Hepatocyte (in vitro differentiated cells): ENCODE measurements around the gene TMPRSS15. TPM values are rescaled to one million over a fixed set of nuclear protein-coding genes. Genes with fewer than 3 reads are reported as not detected.
A peak's percentile ranks its signal among the peaks of the same experiment; 100 is the strongest.

Experiments used
- DNase-seq: peaks from one replicate; pipeline ENCODE4 v3.0.0-alpha.2; 2016; ENCODE audit warnings: low spot score
- H2AFZ ChIP-seq: fragments of 200-600 bp; sonication (generic); 2 replicates; pipeline ENCODE4 v1.6.0; 2016; ENCODE audit warnings: antibody characterized with exemption, mild to moderate bottlenecking
- H3K27ac ChIP-seq: fragments of 200-600 bp; sonication (generic); 2 replicates; pipeline ENCODE4 v1.5.1; 2016; ENCODE audit warnings: mild to moderate bottlenecking
- H3K27me3 ChIP-seq: fragments of 200-600 bp; sonication (generic); 2 replicates; pipeline ENCODE4 v1.6.1; 2016
- H3K36me3 ChIP-seq: fragments of 200-600 bp; sonication (generic); replicated peaks from 2 replicates; pipeline ENCODE4 v1.5.1; 2016; ENCODE audit warnings: low read depth; ENCODE audit not compliant: insufficient read depth
- H3K4me1 ChIP-seq: fragments of 200-600 bp; sonication (generic); 2 replicates; pipeline ENCODE4 v1.5.1; 2016; ENCODE audit warnings: mild to moderate bottlenecking, moderate library complexity; ENCODE audit not compliant: insufficient read depth
- H3K4me2 ChIP-seq: fragments of 200-600 bp; sonication (generic); 2 replicates; pipeline ENCODE4 v1.6.0; 2016
- H3K4me3 ChIP-seq: fragments of 200-600 bp; sonication (generic); 2 replicates; pipeline ENCODE4 v1.5.1; 2016; ENCODE audit warnings: mild to moderate bottlenecking
- H3K79me2 ChIP-seq: fragments of 200-600 bp; sonication (generic); 2 replicates; pipeline ENCODE4 v1.6.0; 2017; ENCODE audit warnings: mild to moderate bottlenecking
- H3K9me2 ChIP-seq: fragments of 200-600 bp; sonication (generic); replicated peaks from 2 replicates; pipeline ENCODE4 v1.6.0; 2017; ENCODE audit warnings: mild to moderate bottlenecking; ENCODE audit not compliant: insufficient read depth
- H3K9me3 ChIP-seq: fragments of 200-600 bp; sonication (generic); 2 replicates; pipeline ENCODE4 v1.5.1; 2016; ENCODE audit warnings: low read depth, mild to moderate bottlenecking
- H4K20me1 ChIP-seq: fragments of 200-600 bp; sonication (generic); 2 replicates; pipeline ENCODE4 v1.6.0; 2016; ENCODE audit warnings: mild to moderate bottlenecking; ENCODE audit not compliant: insufficient read depth, poor library complexity, severe bottlenecking
- EZH2 ChIP-seq: fragments of 200-600 bp; sonication (generic); IDR thresholded peaks from 2 replicates; pipeline ENCODE4 v1.6.1; 2016; ENCODE audit warnings: antibody characterized with exemption, mild to moderate bottlenecking, borderline replicate concordance
- EZH2phosphoT487 ChIP-seq: fragments of 200-600 bp; sonication (generic); IDR thresholded peaks from one replicate; pipeline ENCODE4 v1.6.1; 2018; ENCODE audit warnings: antibody characterized with exemption, mild to moderate bottlenecking, low read depth, moderate library complexity; ENCODE audit not compliant: unreplicated experiment, severe bottlenecking
- WGBS: methylation state at CpG from one replicate; pipeline ENCODE4 v1.1.6; 2016; ENCODE audit warnings: low lambda C conversion rate; ENCODE audit errors: missing lambda C conversion rate; 5-methylcytosine and 5-hydroxymethylcytosine counted together
- polyA plus RNA-seq: library from polyadenylated mRNA; unstranded; fragments of >200 nt; fragmentation: Nextera tagmentation; extraction: Ambion mirVana; gene quantifications from 2 replicates; pipeline ENCODE4 v1.2.1, GENCODE V29; 2016
- total RNA-seq: library from RNA; depleted of rRNA; stranded (reverse); fragments of >200 nt; gene quantifications from 2 replicates; pipeline ENCODE4 v1.2.3, GENCODE V29; 2014
- TF ChIP-seq, protein P1 (sequence below): fragments of 200-600 bp; sonication (generic); IDR thresholded peaks from 2 replicates; pipeline ENCODE4 v1.5.1; 2016; ENCODE audit warnings: antibody characterized with exemption, mild to moderate bottlenecking; ENCODE audit not compliant: poor library complexity

Gene TMPRSS15
- total and polyA plus RNA-seq, 2 experiments from 2014 or later = 0.07 TPM; not detected in 1

DNA sequence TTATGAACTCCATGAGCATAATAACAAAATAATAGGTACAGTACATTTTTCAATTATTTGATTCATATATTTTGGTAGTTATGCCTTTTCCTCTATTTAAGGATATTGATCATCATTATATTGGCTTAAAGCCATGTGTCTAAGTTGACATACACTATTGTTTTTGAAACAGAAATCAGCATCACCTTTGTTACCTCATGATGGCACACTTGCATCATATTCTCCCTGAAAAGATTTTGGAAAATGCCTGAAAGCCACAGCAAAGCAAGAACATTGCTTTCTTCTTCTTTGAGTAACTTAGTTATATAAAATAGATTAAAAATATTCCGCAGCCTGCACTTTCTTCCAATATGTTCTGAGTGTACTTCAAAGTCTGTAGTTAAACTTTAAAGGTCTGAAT, 33.3 kb downstream of the TMPRSS15 start:
- TF ChIP-seq EZH2 = no peak
- TF ChIP-seq EZH2phosphoT487 = no peak
- TF ChIP-seq, protein P1, sequence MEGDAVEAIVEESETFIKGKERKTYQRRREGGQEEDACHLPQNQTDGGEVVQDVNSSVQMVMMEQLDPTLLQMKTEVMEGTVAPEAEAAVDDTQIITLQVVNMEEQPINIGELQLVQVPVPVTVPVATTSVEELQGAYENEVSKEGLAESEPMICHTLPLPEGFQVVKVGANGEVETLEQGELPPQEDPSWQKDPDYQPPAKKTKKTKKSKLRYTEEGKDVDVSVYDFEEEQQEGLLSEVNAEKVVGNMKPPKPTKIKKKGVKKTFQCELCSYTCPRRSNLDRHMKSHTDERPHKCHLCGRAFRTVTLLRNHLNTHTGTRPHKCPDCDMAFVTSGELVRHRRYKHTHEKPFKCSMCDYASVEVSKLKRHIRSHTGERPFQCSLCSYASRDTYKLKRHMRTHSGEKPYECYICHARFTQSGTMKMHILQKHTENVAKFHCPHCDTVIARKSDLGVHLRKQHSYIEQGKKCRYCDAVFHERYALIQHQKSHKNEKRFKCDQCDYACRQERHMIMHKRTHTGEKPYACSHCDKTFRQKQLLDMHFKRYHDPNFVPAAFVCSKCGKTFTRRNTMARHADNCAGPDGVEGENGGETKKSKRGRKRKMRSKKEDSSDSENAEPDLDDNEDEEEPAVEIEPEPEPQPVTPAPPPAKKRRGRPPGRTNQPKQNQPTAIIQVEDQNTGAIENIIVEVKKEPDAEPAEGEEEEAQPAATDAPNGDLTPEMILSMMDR = peak; percentile 34
- 65% methylated on average over 1 of the region's 1 CpG for WGBS

DNA sequence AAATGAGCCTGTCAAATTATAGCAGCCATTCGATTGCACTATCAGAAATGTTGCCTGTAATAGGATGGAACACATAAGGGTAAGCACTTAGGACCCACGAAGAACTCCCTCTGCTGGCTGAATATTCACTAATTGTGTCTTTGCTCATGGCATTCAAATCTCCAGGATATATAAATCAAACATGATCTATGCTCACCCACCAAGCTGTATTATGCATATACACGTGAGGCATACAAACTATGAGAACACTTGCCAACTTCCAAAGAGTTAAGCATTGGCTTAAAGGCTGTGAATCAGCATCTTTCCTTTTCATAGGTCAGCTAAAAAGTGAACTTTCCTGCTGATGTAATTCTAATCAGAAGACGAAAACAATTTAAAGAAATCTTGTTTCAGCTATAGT, 34.5 kb downstream of the TMPRSS15 start:
- no peak overlapping the region for H2AFZ ChIP-seq
- H3K4me1 ChIP-seq = no peaks in the 10 kb centered on the region
- DNase-seq = peak; percentile 34
- no peak for TF ChIP-seq EZH2phosphoT487
- TF ChIP-seq, protein P1 = peak; percentile 47
- no peak overlapping the region for H3K27ac ChIP-seq
- H3K4me3 ChIP-seq = no peak overlapping the region
- H4K20me1 ChIP-seq = no peaks in the 10 kb centered on the region
- no peaks in the 10 kb centered on the region for H3K79me2 ChIP-seq
- no peaks in the 10 kb centered on the region for H3K9me3 ChIP-seq
- 33% methylated on average over 4 of the region's 4 CpGs for WGBS
- H3K9me2 ChIP-seq = no peaks in the 10 kb centered on the region
- H3K4me2 ChIP-seq = no peak overlapping the region
- H3K36me3 ChIP-seq = no peaks in the 10 kb centered on the region
- H3K27me3 ChIP-seq = no peaks in the 10 kb centered on the region

More for the DNA sequence above, 33.3 kb downstream of the TMPRSS15 start:
- Histone ChIP-seq H3K27ac (peak overlapping the region; percentile 10), H3K4me3 (no peak overlapping the region), H3K4me1 (no peaks in the 10 kb centered on the region), H3K9me3 (no peaks in the 10 kb centered on the region), H3K4me2 (no peak overlapping the region), H4K20me1 (no peaks in the 10 kb centered on the region), H2AFZ (no peak overlapping the region), H3K36me3 (no peaks in the 10 kb centered on the region), H3K9me2 (no peaks in the 10 kb centered on the region), H3K79me2 (no peaks in the 10 kb centered on the region), H3K27me3 (no peaks in the 10 kb centered on the region)
- DNase-seq = no peak

DNA sequence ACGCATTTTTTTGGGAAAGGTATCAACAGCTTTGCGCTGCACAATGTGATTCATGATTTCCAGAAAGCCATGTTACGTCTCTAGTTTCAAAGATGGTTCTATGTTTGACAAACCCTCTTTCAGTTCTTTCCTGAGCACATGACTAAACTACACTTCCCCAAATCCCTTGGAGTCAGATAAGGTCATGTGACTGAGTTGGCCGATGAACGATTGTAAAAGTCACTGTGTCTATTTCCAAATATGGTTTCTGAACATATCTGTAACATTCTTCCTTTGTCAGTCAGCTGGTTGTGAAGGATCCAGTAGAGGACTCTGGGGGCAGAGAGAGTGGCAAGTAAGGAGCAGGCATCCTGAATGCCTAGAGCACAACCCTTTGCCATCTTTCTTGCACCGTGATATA, 35.4 kb downstream of the TMPRSS15 start:
- Histone ChIP-seq H3K27me3 (no peaks in the 10 kb centered on the region), H4K20me1 (no peaks in the 10 kb centered on the region), H3K27ac (no peak overlapping the region), H3K4me3 (no peak overlapping the region), H3K36me3 (no peaks in the 10 kb centered on the region), H3K79me2 (no peaks in the 10 kb centered on the region), H2AFZ (no peak overlapping the region), H3K4me2 (no peak overlapping the region), H3K9me3 (no peaks in the 10 kb centered on the region), H3K9me2 (no peaks in the 10 kb centered on the region), H3K4me1 (no peaks in the 10 kb centered on the region)
- TF ChIP-seq EZH2phosphoT487 = no peak
- TF ChIP-seq EZH2 = no peak
- TF ChIP-seq, protein P1 = no peak
- 81% methylated on average over 6 of the region's 6 CpGs for WGBS
- no peak for DNase-seq

DNA sequence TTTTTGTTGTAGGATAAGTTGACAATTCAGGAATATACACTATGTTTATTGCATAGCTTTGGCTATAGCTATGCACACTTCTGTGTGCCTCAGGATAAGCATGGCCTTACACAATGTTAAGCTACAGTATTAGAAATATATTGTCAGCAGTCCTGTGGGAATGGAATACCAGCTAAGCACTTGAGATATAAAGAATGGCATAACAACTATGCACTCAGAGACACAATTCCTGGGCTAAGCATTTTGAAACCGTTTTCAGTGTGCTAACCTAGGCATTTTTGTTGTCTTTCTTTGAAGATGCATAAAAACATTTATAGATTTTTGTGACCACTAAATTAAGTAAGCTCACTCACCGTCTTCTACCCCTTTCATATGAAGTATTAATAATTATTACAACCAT, 46.8 kb downstream of the TMPRSS15 start:
- H4K20me1 ChIP-seq = no peaks in the 10 kb centered on the region
- H2AFZ ChIP-seq = no peak overlapping the region
- H3K9me2 ChIP-seq = no peaks in the 10 kb centered on the region
- H3K36me3 ChIP-seq = no peaks in the 10 kb centered on the region
- no peaks in the 10 kb centered on the region for H3K4me1 ChIP-seq
- no peak overlapping the region for H3K27ac ChIP-seq
- DNase-seq = no peak
- no peaks in the 10 kb centered on the region for H3K79me2 ChIP-seq
- H3K9me3 ChIP-seq = no peaks in the 10 kb centered on the region
- whole genome bisulfite sequencing = 81% methylated on average over 2 of the region's 2 CpGs
- H3K4me2 ChIP-seq = no peak overlapping the region
- no peak overlapping the region for H3K4me3 ChIP-seq
- TF ChIP-seq EZH2phosphoT487 (no peak), EZH2 (no peak)
- TF ChIP-seq, protein P1 = no peak
- H3K27me3 ChIP-seq = no peaks in the 10 kb centered on the region
